ENCODE results near the gene LCOR.

Gene LCOR

GRCh38 chr10:96902731-96903358 lies 70.7 kb downstream of the LCOR start:
- H3K9me3 ChIP-seq (ENCODE audit: control insufficient read depth, low read length) = no peaks in the 10 kb centered on the region
- no peak overlapping the region for H3K4me3 ChIP-seq (ENCODE audit: insufficient read depth, low read depth, low read length, poor library complexity, severe bottlenecking)
- no peaks in the 10 kb centered on the region for H3K27me3 ChIP-seq (replicated peaks; ENCODE audit: control insufficient read depth, insufficient read depth, low read length, poor library complexity, severe bottlenecking)
- no peak overlapping the region for H3K27ac ChIP-seq (ENCODE audit: insufficient read depth, low read length, poor library complexity, severe bottlenecking)
- no peaks in the 10 kb centered on the region for H3K36me3 ChIP-seq (ENCODE audit: control insufficient read depth, insufficient read depth, low read length)
- DNase-seq = no peak
- H3K4me1 ChIP-seq (ENCODE audit: control insufficient read depth, insufficient read depth, low read length, poor library complexity, severe bottlenecking) = no peaks in the 10 kb centered on the region

DNA sequence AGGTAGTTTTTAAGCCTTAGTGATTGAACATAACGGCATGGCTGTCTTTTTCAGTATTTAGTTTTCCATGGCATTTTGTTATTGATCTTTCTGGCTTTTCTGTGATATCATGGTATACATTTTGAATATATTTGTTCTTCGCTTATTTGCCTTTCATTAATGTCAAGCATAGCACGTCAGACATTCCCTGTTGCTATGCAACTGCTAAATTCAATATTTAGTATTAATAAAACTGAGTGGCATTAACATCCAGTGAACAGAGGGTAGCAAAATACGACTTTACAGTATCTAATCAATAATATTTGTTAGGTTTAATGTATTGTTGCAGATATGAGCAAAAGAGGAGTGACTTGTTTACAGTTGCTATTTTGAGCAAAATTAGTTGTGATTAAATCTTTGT lies 72.5 kb downstream of the LCOR start:
- no peaks in the 10 kb centered on the region for H3K4me1 ChIP-seq (ENCODE audit: control insufficient read depth, insufficient read depth, low read length, poor library complexity, severe bottlenecking)
- no peak for DNase-seq

DNA sequence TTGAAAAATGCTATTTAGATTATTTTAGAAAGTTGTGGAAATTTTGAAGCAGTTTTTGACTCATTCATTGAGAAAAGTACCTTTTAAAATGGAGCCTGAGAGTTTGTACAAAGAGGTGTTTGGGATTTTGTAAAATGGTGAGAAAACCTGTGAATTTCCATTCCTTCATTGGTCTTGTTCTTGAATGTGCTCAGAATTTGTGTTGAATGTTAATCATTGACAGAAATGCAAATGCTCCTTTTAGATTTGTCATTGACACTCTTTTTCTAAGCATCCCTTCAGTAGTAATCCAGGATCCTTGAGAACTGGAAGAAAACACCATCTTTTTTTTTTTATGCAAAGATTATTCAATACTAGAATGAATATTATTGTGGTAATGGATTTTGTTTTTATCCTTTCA lies 74.8 kb downstream of the LCOR start:
- Histone ChIP-seq H3K27ac (ENCODE audit: insufficient read depth, low read length, poor library complexity, severe bottlenecking) (no peak overlapping the region), H3K4me1 (ENCODE audit: control insufficient read depth, insufficient read depth, low read length, poor library complexity, severe bottlenecking) (no peaks in the 10 kb centered on the region), H3K27me3 (replicated peaks; ENCODE audit: control insufficient read depth, insufficient read depth, low read length, poor library complexity, severe bottlenecking) (no peaks in the 10 kb centered on the region), H3K9me3 (ENCODE audit: control insufficient read depth, low read length) (no peaks in the 10 kb centered on the region), H3K4me3 (ENCODE audit: insufficient read depth, low read depth, low read length, poor library complexity, severe bottlenecking) (no peak overlapping the region), H3K36me3 (ENCODE audit: control insufficient read depth, insufficient read depth, low read length) (no peaks in the 10 kb centered on the region)
- DNase-seq = no peak

More for the DNA sequence above, 72.5 kb downstream of the LCOR start:
- H3K9me3 ChIP-seq (ENCODE audit: control insufficient read depth, low read length) = no peaks in the 10 kb centered on the region
- no peak overlapping the region for H3K4me3 ChIP-seq (ENCODE audit: insufficient read depth, low read depth, low read length, poor library complexity, severe bottlenecking)
- no peak overlapping the region for H3K27ac ChIP-seq (ENCODE audit: insufficient read depth, low read length, poor library complexity, severe bottlenecking)
- no peaks in the 10 kb centered on the region for H3K36me3 ChIP-seq (ENCODE audit: control insufficient read depth, insufficient read depth, low read length)
- H3K27me3 ChIP-seq (replicated peaks; ENCODE audit: control insufficient read depth, insufficient read depth, low read length, poor library complexity, severe bottlenecking) = no peaks in the 10 kb centered on the region

DNA sequence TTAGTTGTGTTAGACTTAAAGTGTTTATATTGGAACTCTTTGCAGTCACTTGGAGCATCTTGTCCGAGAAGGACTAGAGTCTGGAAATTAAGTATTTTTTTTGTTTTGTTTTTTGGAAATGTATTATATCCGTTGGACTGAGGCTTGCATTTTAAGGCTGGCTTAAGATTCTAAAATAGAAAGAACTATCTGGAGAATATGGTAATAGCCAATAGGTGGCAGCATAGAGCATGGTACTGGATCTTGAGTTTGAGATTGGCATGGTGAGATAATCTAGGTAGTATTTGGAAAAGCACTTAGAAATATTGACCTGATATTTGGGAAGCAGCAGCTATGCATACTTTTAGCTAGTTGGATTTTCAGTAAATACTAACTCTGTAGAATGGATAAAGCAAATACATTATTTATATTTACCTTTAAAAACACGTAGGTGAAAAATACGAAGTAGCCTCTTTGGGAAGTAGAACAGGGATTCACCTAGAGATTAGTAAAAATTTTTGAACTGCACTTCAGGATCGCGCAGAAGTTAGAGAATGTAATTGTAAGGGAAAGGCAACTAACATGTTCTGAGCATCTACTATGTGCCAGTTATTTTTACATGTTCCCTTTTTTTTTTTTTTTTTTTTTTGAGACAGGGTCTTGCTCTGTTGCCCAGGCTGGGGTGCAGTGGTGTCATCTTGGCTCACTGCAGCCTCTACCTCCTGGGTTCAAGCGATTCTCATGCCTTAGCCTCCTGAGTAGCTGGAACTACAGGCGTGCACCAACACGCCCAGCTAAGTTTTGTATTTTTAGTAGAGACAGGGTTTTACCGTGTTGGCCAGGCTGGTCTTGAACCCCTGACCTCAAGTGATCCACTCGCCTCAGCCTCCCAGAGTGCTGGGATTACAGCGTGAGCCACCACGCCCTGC lies 78.6 kb downstream of the LCOR start:
- Histone ChIP-seq H3K4me1 (ENCODE audit: control insufficient read depth, insufficient read depth, low read length, poor library complexity, severe bottlenecking) (no peaks in the 10 kb centered on the region), H3K27me3 (replicated peaks; ENCODE audit: control insufficient read depth, insufficient read depth, low read length, poor library complexity, severe bottlenecking) (no peaks in the 10 kb centered on the region), H3K27ac (ENCODE audit: insufficient read depth, low read length, poor library complexity, severe bottlenecking) (no peak overlapping the region), H3K36me3 (ENCODE audit: control insufficient read depth, insufficient read depth, low read length) (peaks cover 4% of the 10 kb centered on the region), H3K4me3 (ENCODE audit: insufficient read depth, low read depth, low read length, poor library complexity, severe bottlenecking) (no peak overlapping the region), H3K9me3 (ENCODE audit: control insufficient read depth, low read length) (no peaks in the 10 kb centered on the region)
- no peak for DNase-seq

GRCh38 chr10:96912405-96912804 lies 80.3 kb downstream of the LCOR start:
- H3K9me3 ChIP-seq (ENCODE audit: control insufficient read depth, low read length) = no peaks in the 10 kb centered on the region
- no peak overlapping the region for H3K4me3 ChIP-seq (ENCODE audit: insufficient read depth, low read depth, low read length, poor library complexity, severe bottlenecking)
- no peaks in the 10 kb centered on the region for H3K4me1 ChIP-seq (ENCODE audit: control insufficient read depth, insufficient read depth, low read length, poor library complexity, severe bottlenecking)
- no peaks in the 10 kb centered on the region for H3K27me3 ChIP-seq (replicated peaks; ENCODE audit: control insufficient read depth, insufficient read depth, low read length, poor library complexity, severe bottlenecking)
- H3K36me3 ChIP-seq (ENCODE audit: control insufficient read depth, insufficient read depth, low read length) = peaks cover 4% of the 10 kb centered on the region
- DNase-seq = no peak
- H3K27ac ChIP-seq (ENCODE audit: insufficient read depth, low read length, poor library complexity, severe bottlenecking) = no peak overlapping the region

DNA sequence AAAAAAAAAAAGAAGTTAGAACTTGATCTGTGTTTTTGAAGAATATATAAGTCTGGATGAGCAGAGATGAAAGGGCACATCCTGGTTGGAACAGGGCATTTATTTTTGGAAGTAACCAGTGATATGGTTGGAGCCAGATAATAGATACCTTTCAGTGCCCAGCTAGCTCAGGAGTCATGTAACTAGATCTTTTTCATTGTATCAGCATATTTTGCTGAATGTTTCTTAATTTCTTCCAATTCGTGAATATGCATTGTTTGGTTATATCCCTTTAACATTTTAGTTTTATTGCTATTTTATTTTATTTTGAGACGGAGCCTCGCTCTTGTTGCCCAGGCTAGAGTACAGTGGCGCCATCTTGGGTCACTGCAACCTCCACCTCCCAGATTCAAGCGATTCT lies 81.8 kb downstream of the LCOR start:
- no peak for DNase-seq
- Histone ChIP-seq H3K4me3 (ENCODE audit: insufficient read depth, low read depth, low read length, poor library complexity, severe bottlenecking) (no peak overlapping the region), H3K27me3 (replicated peaks; ENCODE audit: control insufficient read depth, insufficient read depth, low read length, poor library complexity, severe bottlenecking) (no peaks in the 10 kb centered on the region), H3K36me3 (ENCODE audit: control insufficient read depth, insufficient read depth, low read length) (peaks cover 4% of the 10 kb centered on the region), H3K9me3 (ENCODE audit: control insufficient read depth, low read length) (no peaks in the 10 kb centered on the region), H3K27ac (ENCODE audit: insufficient read depth, low read length, poor library complexity, severe bottlenecking) (no peak overlapping the region), H3K4me1 (ENCODE audit: control insufficient read depth, insufficient read depth, low read length, poor library complexity, severe bottlenecking) (no peaks in the 10 kb centered on the region)

GRCh38 chr10:96917628-96918027 lies 85.5 kb downstream of the LCOR start:
- no peak for DNase-seq
- Histone ChIP-seq H3K27me3 (replicated peaks; ENCODE audit: control insufficient read depth, insufficient read depth, low read length, poor library complexity, severe bottlenecking) (no peaks in the 10 kb centered on the region), H3K36me3 (ENCODE audit: control insufficient read depth, insufficient read depth, low read length) (peaks cover 4% of the 10 kb centered on the region), H3K9me3 (ENCODE audit: control insufficient read depth, low read length) (no peaks in the 10 kb centered on the region), H3K4me1 (ENCODE audit: control insufficient read depth, insufficient read depth, low read length, poor library complexity, severe bottlenecking) (no peaks in the 10 kb centered on the region), H3K4me3 (ENCODE audit: insufficient read depth, low read depth, low read length, poor library complexity, severe bottlenecking) (no peak overlapping the region), H3K27ac (ENCODE audit: insufficient read depth, low read length, poor library complexity, severe bottlenecking) (no peak overlapping the region)

DNA sequence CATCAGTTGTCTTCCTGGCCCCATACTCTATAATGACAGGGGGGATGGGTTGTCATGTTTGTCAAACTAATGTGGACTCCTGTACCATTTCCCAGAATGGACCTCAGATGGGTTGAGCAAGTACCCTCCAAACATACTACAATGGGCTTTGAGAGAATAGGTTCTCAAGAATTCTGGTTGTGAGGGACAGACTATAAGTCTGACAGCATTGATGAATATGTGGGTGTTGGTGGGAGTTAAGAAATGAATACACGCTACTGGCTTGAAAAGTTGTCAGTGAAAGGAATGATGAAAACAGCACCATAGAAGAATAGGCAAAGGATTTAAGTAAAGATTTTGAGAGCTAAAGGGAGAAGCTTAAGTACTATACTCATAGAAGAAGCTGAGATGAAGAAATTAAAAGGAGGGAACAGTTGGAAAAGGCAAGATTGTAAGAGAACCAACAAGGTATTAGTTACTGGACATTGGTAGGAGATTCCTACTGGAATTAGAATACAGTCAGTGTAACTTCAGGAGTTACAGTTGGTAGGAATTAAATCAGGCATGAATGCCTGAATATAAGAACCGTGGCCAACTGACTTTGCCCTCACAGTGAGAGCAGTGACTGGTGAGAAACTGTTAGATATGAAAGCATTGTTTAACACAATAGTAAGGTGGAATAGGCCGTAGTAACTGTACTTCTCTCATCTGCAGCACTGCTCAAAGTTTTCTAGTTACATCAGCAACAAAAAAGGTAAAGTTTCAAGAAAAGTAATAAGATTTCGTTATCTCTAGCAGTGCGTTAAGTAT lies 86.3 kb downstream of the LCOR start:
- H3K27me3 ChIP-seq (replicated peaks; ENCODE audit: control insufficient read depth, insufficient read depth, low read length, poor library complexity, severe bottlenecking) = no peaks in the 10 kb centered on the region
- no peak for DNase-seq
- no peak overlapping the region for H3K4me3 ChIP-seq (ENCODE audit: insufficient read depth, low read depth, low read length, poor library complexity, severe bottlenecking)
- H3K36me3 ChIP-seq (ENCODE audit: control insufficient read depth, insufficient read depth, low read length) = peaks cover 4% of the 10 kb centered on the region
- H3K4me1 ChIP-seq (ENCODE audit: control insufficient read depth, insufficient read depth, low read length, poor library complexity, severe bottlenecking) = no peaks in the 10 kb centered on the region
- H3K9me3 ChIP-seq (ENCODE audit: control insufficient read depth, low read length) = no peaks in the 10 kb centered on the region
- H3K27ac ChIP-seq (ENCODE audit: insufficient read depth, low read length, poor library complexity, severe bottlenecking) = no peak overlapping the region

DNA sequence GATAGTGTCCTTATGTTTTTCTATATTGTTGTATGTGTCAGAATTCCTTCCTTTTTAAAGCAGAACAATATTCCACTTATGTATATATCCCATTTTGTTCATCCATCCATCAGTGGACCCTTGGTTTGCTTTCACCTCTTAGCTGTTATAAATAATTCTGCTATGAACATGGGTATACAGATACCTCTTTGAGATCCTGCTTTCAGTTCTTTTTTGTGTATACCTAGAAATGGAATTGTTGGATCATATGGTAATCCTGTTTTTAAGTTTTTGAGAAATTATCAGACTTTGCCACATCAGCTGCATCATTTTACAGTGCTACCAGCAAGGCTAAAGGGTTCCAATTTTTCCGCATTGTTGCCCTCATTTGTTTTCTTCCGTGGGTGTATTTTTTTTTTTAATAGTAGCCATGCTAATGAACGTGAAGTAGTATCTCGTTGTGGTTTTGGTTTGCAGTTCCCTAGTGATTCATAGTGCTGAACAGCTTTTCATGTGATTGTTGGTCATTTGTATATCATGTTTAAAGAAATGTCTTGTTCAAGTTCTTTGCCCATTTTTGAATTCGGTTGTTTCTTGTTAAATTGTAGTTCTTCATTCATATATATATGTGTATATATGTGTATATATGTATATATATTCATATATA lies 87.8 kb downstream of the LCOR start:
- no peaks in the 10 kb centered on the region for H3K27me3 ChIP-seq (replicated peaks; ENCODE audit: control insufficient read depth, insufficient read depth, low read length, poor library complexity, severe bottlenecking)
- H3K4me3 ChIP-seq (ENCODE audit: insufficient read depth, low read depth, low read length, poor library complexity, severe bottlenecking) = no peak overlapping the region
- no peaks in the 10 kb centered on the region for H3K9me3 ChIP-seq (ENCODE audit: control insufficient read depth, low read length)
- H3K27ac ChIP-seq (ENCODE audit: insufficient read depth, low read length, poor library complexity, severe bottlenecking) = no peak overlapping the region
- DNase-seq = no peak
- no peaks in the 10 kb centered on the region for H3K36me3 ChIP-seq (ENCODE audit: control insufficient read depth, insufficient read depth, low read length)
- H3K4me1 ChIP-seq (ENCODE audit: control insufficient read depth, insufficient read depth, low read length, poor library complexity, severe bottlenecking) = no peaks in the 10 kb centered on the region

All from effector memory CD4-positive, alpha-beta T cell (primary cell).